SU-DHL-6 (cell line): ENCODE data around the gene RAI1.

Source experiments
- H2AFZ ChIP-seq: fragments of 200-600 bp; sonication (generic); 2 replicates; pipeline ENCODE4 v1.6.1; 2014; ENCODE audit warnings: low read depth, mild to moderate bottlenecking, moderate library complexity, mixed read lengths, antibody characterized with exemption, low read length; ENCODE audit not compliant: severe bottlenecking
- H3F3A ChIP-seq: fragments of 200-600 bp; shearing (Covaris generic); 2 replicates; pipeline ENCODE4 v1.6.0; 2016; ENCODE audit warnings: antibody characterized with exemption, mild to moderate bottlenecking; ENCODE audit not compliant: insufficient read depth
- H3K27ac ChIP-seq: fragments of 200-600 bp; sonication (generic); 2 replicates; pipeline ENCODE4 v1.5.1; 2016; ENCODE audit warnings: low read depth, mild to moderate bottlenecking, low read length, moderate library complexity, mixed read lengths
- H3K27me3 ChIP-seq: fragments of 200-600 bp; sonication (generic), shearing (Covaris generic); 2 replicates; pipeline ENCODE4 v1.6.0; 2014; ENCODE audit warnings: mild to moderate bottlenecking, low read length
- H3K36me3 ChIP-seq: fragments of 200-600 bp; sonication (generic); 2 replicates; pipeline ENCODE4 v1.6.1; 2014; ENCODE audit warnings: mild to moderate bottlenecking, low read length, mixed read lengths
- H3K4me2 ChIP-seq: fragments of 300-600, 200-600 bp; shearing (Covaris generic), sonication (generic); 2 replicates; pipeline ENCODE4 v1.6.0; 2014; ENCODE audit warnings: low read length, low read depth, mild to moderate bottlenecking; ENCODE audit not compliant: poor library complexity, severe bottlenecking
- H3K4me3 ChIP-seq: fragments of 200-600 bp; sonication (generic); 2 replicates; pipeline ENCODE4 v1.5.1; 2014; ENCODE audit warnings: antibody characterized with exemption, low read length, mild to moderate bottlenecking, mixed read lengths; ENCODE audit not compliant: insufficient read depth, poor library complexity, severe bottlenecking
- H3K79me2 ChIP-seq: fragments of 200-600 bp; sonication (generic); 2 replicates; pipeline ENCODE4 v1.6.1; 2014; ENCODE audit warnings: mild to moderate bottlenecking, low read length, moderate library complexity; ENCODE audit not compliant: insufficient read depth
- H3K9ac ChIP-seq: fragments of 200-600 bp; sonication (generic); 2 replicates; pipeline ENCODE4 v1.7.0; 2014; ENCODE audit warnings: mild to moderate bottlenecking, low read length
- H3K9me2 ChIP-seq: fragments of 200-600 bp; sonication (generic); replicated peaks from 2 replicates; pipeline ENCODE4 v1.6.1; 2014; ENCODE audit warnings: low read length; ENCODE audit not compliant: insufficient read depth
- H3K9me3 ChIP-seq: fragments of 200-600 bp; sonication (generic); 2 replicates; pipeline ENCODE4 v1.6.1; 2014; ENCODE audit warnings: low read length, mixed read lengths; ENCODE audit not compliant: insufficient read depth
- H4K20me1 ChIP-seq: fragments of 200-600 bp; sonication (generic); 2 replicates; pipeline ENCODE4 v1.6.1; 2014; ENCODE audit warnings: low read depth, mild to moderate bottlenecking, antibody characterized with exemption, low read length, moderate library complexity, mixed read lengths
- EZH2phosphoT487 ChIP-seq: fragments of 200-600 bp; sonication (generic), shearing (Covaris generic); conservative IDR thresholded peaks from 2 replicates; pipeline ENCODE4 v1.6.1; 2018; ENCODE audit warnings: mild to moderate bottlenecking, antibody characterized with exemption, low read length, moderate library complexity, mixed read lengths
- TF ChIP-seq, protein P1 (sequence below): fragments of 200-600 bp; sonication (generic); IDR thresholded peaks from one replicate; pipeline ENCODE4 v1.5.1; 2017; ENCODE audit warnings: antibody characterized with exemption, mild to moderate bottlenecking, low read length, moderate library complexity; ENCODE audit not compliant: insufficient read depth, poor library complexity, severe bottlenecking

Gene RAI1

GRCh38 chr17:17768424-17769088, 87.3 kb downstream of the RAI1 start:
- no peaks in the 10 kb centered on the region for H3K9me2 ChIP-seq
- H3K79me2 ChIP-seq, result no peaks in the 10 kb centered on the region
- H3K36me3 ChIP-seq, result no peaks in the 10 kb centered on the region
- no peak overlapping the region for H2AFZ ChIP-seq
- no peaks in the 10 kb centered on the region for H4K20me1 ChIP-seq
- H3K9me3 ChIP-seq, result no peaks in the 10 kb centered on the region
- no peak overlapping the region for H3K4me2 ChIP-seq
- no peak overlapping the region for H3K4me3 ChIP-seq
- H3F3A ChIP-seq, result no peaks in the 10 kb centered on the region
- H3K27me3 ChIP-seq, result no peaks in the 10 kb centered on the region
- TF ChIP-seq, protein P1, sequence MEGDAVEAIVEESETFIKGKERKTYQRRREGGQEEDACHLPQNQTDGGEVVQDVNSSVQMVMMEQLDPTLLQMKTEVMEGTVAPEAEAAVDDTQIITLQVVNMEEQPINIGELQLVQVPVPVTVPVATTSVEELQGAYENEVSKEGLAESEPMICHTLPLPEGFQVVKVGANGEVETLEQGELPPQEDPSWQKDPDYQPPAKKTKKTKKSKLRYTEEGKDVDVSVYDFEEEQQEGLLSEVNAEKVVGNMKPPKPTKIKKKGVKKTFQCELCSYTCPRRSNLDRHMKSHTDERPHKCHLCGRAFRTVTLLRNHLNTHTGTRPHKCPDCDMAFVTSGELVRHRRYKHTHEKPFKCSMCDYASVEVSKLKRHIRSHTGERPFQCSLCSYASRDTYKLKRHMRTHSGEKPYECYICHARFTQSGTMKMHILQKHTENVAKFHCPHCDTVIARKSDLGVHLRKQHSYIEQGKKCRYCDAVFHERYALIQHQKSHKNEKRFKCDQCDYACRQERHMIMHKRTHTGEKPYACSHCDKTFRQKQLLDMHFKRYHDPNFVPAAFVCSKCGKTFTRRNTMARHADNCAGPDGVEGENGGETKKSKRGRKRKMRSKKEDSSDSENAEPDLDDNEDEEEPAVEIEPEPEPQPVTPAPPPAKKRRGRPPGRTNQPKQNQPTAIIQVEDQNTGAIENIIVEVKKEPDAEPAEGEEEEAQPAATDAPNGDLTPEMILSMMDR, result no peak
- TF ChIP-seq EZH2phosphoT487, result no peak
- no peak overlapping the region for H3K27ac ChIP-seq
- no peak overlapping the region for H3K9ac ChIP-seq

DNA sequence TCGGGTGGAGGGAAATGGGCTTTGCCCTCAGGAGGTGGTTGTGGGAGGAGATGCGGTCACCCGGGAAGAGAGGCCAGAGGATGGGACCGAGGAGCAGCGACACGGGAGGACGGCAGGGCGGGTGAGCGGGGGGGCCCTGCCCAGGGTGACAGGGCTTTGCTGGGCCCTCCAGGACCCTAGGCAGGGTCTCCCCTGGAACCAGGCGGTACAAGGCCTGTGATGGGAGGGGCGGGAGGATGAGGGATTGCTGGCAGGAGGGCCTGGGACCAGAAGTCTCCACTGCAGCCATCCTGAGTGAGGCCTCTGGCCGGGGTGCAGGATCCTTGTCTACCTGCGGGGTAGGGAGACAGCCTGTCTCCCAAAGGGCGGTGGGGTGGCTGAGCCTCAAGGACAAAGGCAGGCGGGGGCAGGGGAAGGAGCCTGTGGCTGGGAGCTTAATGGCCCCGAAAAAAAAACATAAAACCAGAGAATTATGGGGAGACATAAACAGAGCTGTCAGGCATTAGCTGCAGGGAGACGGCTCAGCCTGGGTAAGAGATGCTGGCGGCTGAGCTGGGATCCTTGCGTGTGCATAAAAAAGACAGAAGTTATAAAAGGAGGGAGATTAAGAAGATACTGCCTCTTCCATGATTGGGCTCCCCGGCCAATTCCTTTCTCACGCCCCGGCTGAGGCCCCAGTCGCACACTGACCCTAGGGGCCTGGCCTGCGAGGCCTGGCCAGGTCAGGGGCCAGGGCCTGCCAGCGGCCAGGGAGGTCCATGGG, 88.8 kb downstream of the RAI1 start:
- Histone ChIP-seq H3K27me3 (no peaks in the 10 kb centered on the region), H3K27ac (no peak overlapping the region), H3K4me3 (no peak overlapping the region), H2AFZ (no peak overlapping the region), H3K79me2 (no peaks in the 10 kb centered on the region), H3K9me3 (no peaks in the 10 kb centered on the region), H3K9me2 (no peaks in the 10 kb centered on the region), H4K20me1 (no peaks in the 10 kb centered on the region), H3K9ac (no peak overlapping the region), H3F3A (no peaks in the 10 kb centered on the region), H3K4me2 (no peak overlapping the region), H3K36me3 (no peaks in the 10 kb centered on the region)
- TF ChIP-seq, protein P1, result no peak
- no peak for TF ChIP-seq EZH2phosphoT487

DNA sequence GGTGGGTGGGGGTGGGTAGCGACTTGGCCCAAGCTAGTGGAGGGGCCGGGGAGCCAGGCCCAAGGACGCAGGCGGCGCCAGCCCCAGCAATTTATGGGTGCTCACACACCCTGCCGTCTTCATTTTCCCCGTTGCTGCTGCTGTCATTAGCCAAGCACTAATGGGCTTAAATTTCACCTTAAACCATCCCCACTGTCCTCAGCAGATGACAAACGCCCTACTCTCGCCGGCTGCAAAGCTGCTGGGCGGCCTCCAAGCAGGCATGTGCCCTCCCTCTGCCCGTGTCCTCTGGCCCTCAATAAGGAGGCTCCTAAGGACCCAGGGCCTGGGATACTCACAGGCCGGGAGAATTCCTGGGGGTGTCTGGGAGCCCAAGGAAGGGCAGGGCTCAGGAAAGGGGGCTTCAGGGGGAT, 89.4 kb downstream of the RAI1 start:
- H3K36me3 ChIP-seq, result no peaks in the 10 kb centered on the region
- no peak overlapping the region for H2AFZ ChIP-seq
- no peak overlapping the region for H3K4me2 ChIP-seq
- no peaks in the 10 kb centered on the region for H3K27me3 ChIP-seq
- no peaks in the 10 kb centered on the region for H3F3A ChIP-seq
- no peak overlapping the region for H3K9ac ChIP-seq
- H3K79me2 ChIP-seq, result no peaks in the 10 kb centered on the region
- TF ChIP-seq EZH2phosphoT487, result no peak
- TF ChIP-seq, protein P1, result no peak
- no peaks in the 10 kb centered on the region for H4K20me1 ChIP-seq
- H3K27ac ChIP-seq, result no peak overlapping the region
- no peaks in the 10 kb centered on the region for H3K9me2 ChIP-seq
- H3K9me3 ChIP-seq, result no peaks in the 10 kb centered on the region
- no peak overlapping the region for H3K4me3 ChIP-seq
